ENCODE results near the gene PTPRE.

Gene PTPRE

GRCh38 chr10:127949831-127950230 lies 42.9 kb downstream of the PTPRE start:
- H3K4me3 ChIP-seq (ENCODE audit: low read depth, low read length), result no peak overlapping the region
- TF ChIP-seq, protein P1, sequence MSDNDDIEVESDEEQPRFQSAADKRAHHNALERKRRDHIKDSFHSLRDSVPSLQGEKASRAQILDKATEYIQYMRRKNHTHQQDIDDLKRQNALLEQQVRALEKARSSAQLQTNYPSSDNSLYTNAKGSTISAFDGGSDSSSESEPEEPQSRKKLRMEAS (IDR thresholded peaks at IDR 0.05; ENCODE audit: low read depth, low read length), result no peak
- TF ChIP-seq MYC (IDR thresholded peaks at IDR 0.05; ENCODE audit: low read depth, low read length), result no peak
- TF ChIP-seq, protein P2, sequence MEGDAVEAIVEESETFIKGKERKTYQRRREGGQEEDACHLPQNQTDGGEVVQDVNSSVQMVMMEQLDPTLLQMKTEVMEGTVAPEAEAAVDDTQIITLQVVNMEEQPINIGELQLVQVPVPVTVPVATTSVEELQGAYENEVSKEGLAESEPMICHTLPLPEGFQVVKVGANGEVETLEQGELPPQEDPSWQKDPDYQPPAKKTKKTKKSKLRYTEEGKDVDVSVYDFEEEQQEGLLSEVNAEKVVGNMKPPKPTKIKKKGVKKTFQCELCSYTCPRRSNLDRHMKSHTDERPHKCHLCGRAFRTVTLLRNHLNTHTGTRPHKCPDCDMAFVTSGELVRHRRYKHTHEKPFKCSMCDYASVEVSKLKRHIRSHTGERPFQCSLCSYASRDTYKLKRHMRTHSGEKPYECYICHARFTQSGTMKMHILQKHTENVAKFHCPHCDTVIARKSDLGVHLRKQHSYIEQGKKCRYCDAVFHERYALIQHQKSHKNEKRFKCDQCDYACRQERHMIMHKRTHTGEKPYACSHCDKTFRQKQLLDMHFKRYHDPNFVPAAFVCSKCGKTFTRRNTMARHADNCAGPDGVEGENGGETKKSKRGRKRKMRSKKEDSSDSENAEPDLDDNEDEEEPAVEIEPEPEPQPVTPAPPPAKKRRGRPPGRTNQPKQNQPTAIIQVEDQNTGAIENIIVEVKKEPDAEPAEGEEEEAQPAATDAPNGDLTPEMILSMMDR (IDR thresholded peaks at IDR 0.05; ENCODE audit: low read depth, low read length), result no peak
- TF ChIP-seq POLR2A (IDR thresholded peaks at IDR 0.05; ENCODE audit: extremely low read depth, insufficient read length), result no peak
- no peak for DNase-seq (ENCODE audit: low read depth)

- TF ChIP-seq, protein P1 (IDR thresholded peaks at IDR 0.05; ENCODE audit: low read depth, low read length), result no peak
- TF ChIP-seq POLR2A (IDR thresholded peaks at IDR 0.05; ENCODE audit: extremely low read depth, insufficient read length), result no peak
- TF ChIP-seq, protein P2 (IDR thresholded peaks at IDR 0.05; ENCODE audit: low read depth, low read length), result no peak
- H3K4me3 ChIP-seq (ENCODE audit: low read depth, low read length), result no peak overlapping the region
- DNase-seq (ENCODE audit: low read depth), result no peak
These were observed 45.1 kb downstream of the PTPRE start for GRCh38 chr10:127951861-127952574.

DNA sequence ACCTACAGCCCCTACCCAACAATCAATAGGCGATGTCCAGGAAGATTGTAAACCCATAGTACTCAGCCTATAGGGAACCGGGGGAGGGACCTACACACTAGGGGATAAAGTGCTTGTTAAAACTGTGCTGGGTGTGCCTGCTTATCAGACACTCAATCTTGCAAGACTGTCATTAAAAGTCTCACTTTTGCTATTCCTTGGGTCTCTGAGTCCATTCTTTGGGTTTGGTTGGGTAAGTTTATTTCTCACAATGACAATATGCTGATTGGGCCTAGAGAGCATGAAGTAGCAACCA lies 45.6 kb downstream of the PTPRE start:
- TF ChIP-seq, protein P1 (IDR thresholded peaks at IDR 0.05; ENCODE audit: low read depth, low read length), result no peak
- TF ChIP-seq, protein P2 (IDR thresholded peaks at IDR 0.05; ENCODE audit: low read depth, low read length), result no peak
- TF ChIP-seq POLR2A (IDR thresholded peaks at IDR 0.05; ENCODE audit: extremely low read depth, insufficient read length) (no peak), MYC (IDR thresholded peaks at IDR 0.05; ENCODE audit: low read depth, low read length) (no peak)
- no peak overlapping the region for H3K4me3 ChIP-seq (ENCODE audit: low read depth, low read length)
- DNase-seq (ENCODE audit: low read depth), result no peak

DNA sequence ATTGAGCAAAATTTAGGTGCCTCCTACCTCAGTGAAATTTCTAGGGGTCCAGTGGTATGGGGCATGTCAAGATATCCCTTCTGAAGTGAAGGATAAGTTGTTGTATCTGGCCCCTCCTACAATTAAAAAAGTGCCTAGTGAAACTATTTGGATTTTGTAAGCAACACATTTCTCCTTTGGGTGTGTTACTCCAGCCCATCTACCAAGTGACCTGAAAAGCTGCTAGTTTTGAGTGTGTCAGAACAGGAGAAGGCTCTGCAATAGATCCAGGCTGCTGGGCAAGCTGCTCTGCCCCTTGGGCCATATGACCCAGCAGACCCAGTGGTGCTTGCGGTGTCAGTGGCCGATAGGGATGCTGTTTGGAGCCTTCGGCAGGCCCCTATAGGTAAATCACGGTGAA lies 46.0 kb downstream of the PTPRE start:
- no peak for DNase-seq (ENCODE audit: low read depth)
- TF ChIP-seq, protein P2 (IDR thresholded peaks at IDR 0.05; ENCODE audit: low read depth, low read length), result no peak
- no peak for TF ChIP-seq MYC (IDR thresholded peaks at IDR 0.05; ENCODE audit: low read depth, low read length)
- no peak for TF ChIP-seq POLR2A (IDR thresholded peaks at IDR 0.05; ENCODE audit: extremely low read depth, insufficient read length)
- TF ChIP-seq, protein P1 (IDR thresholded peaks at IDR 0.05; ENCODE audit: low read depth, low read length), result no peak
- no peak overlapping the region for H3K4me3 ChIP-seq (ENCODE audit: low read depth, low read length)

DNA sequence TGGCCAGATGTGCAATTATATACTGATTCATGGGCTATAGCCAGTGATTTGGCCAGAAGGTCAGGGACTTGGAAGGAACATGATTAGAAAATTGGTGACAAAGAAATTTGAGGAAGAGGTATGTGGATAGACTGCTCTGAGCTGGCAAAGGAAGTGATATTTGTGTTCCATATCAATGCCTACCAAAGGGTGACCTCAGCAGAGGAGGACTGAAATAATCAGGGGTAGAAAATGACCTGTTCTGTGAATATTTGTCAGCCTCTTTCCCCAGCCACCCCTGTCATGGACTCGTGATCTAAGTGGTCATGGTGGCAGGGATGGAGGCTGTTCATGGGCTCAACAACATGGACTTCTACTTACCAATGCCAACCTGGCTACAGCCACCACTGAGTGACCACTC lies 47.0 kb downstream of the PTPRE start:
- DNase-seq (ENCODE audit: low read depth), result no peak
- TF ChIP-seq, protein P2 (IDR thresholded peaks at IDR 0.05; ENCODE audit: low read depth, low read length), result no peak
- no peak for TF ChIP-seq MYC (IDR thresholded peaks at IDR 0.05; ENCODE audit: low read depth, low read length)
- TF ChIP-seq, protein P1 (IDR thresholded peaks at IDR 0.05; ENCODE audit: low read depth, low read length), result no peak
- no peak for TF ChIP-seq POLR2A (IDR thresholded peaks at IDR 0.05; ENCODE audit: extremely low read depth, insufficient read length)
- no peak overlapping the region for H3K4me3 ChIP-seq (ENCODE audit: low read depth, low read length)
